ENCODE data around the gene RAB40AL.
"Not testable (repeated sequence)": the region's sequence is repeated elsewhere in the genome, so short reads cannot be mapped to it uniquely, and the experiment has no call there.

RAB40AL gene

GRCh38 chrX:102968216-102968615 lies 31.1 kb downstream of the RAB40AL start:
- Histone ChIP-seq H3K9me3 (ENCODE audit: control insufficient read depth, insufficient read depth, low read length) (no peaks in the 10 kb centered on the region), H3K4me2 (ENCODE audit: low read length) (no peak overlapping the region), H3K27me3 (ENCODE audit: control insufficient read depth, low read length) (no peaks in the 10 kb centered on the region), H3K4me3 (ENCODE audit: low read length) (no peak overlapping the region), H3K36me3 (ENCODE audit: control insufficient read depth, low read length) (no peaks in the 10 kb centered on the region), H3K9me2 (replicated peaks; ENCODE audit: control insufficient read depth, low read length) (no peaks in the 10 kb centered on the region), H3K27ac (ENCODE audit: low read depth, low read length) (no peak overlapping the region), H4K20me1 (ENCODE audit: control insufficient read depth, insufficient read depth, low read depth, low read length) (no peaks in the 10 kb centered on the region), H3F3A (ENCODE audit: control insufficient read depth, insufficient read depth) (no peaks in the 10 kb centered on the region), H3K4me1 (ENCODE audit: control insufficient read depth, low read length) (no peaks in the 10 kb centered on the region), H3K79me2 (ENCODE audit: control insufficient read depth, low read length) (no peaks in the 10 kb centered on the region)
- TF ChIP-seq, protein P1, sequence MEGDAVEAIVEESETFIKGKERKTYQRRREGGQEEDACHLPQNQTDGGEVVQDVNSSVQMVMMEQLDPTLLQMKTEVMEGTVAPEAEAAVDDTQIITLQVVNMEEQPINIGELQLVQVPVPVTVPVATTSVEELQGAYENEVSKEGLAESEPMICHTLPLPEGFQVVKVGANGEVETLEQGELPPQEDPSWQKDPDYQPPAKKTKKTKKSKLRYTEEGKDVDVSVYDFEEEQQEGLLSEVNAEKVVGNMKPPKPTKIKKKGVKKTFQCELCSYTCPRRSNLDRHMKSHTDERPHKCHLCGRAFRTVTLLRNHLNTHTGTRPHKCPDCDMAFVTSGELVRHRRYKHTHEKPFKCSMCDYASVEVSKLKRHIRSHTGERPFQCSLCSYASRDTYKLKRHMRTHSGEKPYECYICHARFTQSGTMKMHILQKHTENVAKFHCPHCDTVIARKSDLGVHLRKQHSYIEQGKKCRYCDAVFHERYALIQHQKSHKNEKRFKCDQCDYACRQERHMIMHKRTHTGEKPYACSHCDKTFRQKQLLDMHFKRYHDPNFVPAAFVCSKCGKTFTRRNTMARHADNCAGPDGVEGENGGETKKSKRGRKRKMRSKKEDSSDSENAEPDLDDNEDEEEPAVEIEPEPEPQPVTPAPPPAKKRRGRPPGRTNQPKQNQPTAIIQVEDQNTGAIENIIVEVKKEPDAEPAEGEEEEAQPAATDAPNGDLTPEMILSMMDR (IDR thresholded peaks at IDR 0.05; ENCODE audit: low read depth, low read length, poor library complexity, severe bottlenecking), result no peak
- no peak for TF ChIP-seq EZH2phosphoT487 (IDR thresholded peaks at IDR 0.05; ENCODE audit: borderline replicate concordance, low read length)

GRCh38 chrX:102971536-102971935 lies 34.5 kb downstream of the RAB40AL start:
- not testable (repeated sequence) for H3K79me2 ChIP-seq (ENCODE audit: control insufficient read depth, low read length); H3K27ac ChIP-seq (ENCODE audit: low read depth, low read length); H3K36me3 ChIP-seq (ENCODE audit: control insufficient read depth, low read length); H3K4me3 ChIP-seq (ENCODE audit: low read length); H3K27me3 ChIP-seq (ENCODE audit: control insufficient read depth, low read length); H4K20me1 ChIP-seq (ENCODE audit: control insufficient read depth, insufficient read depth, low read depth, low read length); H3F3A ChIP-seq (ENCODE audit: control insufficient read depth, insufficient read depth); H3K4me2 ChIP-seq (ENCODE audit: low read length); H3K4me1 ChIP-seq (ENCODE audit: control insufficient read depth, low read length); H3K9me2 ChIP-seq (replicated peaks; ENCODE audit: control insufficient read depth, low read length); H3K9me3 ChIP-seq (ENCODE audit: control insufficient read depth, insufficient read depth, low read length)

DNA sequence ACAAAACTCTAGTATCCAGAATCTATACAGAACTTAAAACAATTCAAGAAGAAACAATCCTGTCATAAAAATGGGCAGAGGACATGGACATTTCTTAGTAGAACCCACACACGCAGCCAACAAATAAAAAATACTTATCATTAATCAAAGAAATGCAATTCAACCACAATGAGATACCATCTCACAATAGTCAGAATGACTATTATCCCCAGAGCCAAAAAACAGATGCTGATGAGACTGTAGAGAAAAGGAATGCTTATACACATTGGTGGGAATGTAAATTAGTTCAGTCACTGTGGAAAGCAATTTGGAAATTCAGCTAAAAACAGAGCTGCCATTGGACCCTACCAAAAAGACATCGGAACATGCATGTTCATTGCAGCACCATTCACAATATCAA lies 37.9 kb downstream of the RAB40AL start:
- Histone ChIP-seq H3K4me3 (ENCODE audit: low read length) (no peak overlapping the region), H3K27me3 (ENCODE audit: control insufficient read depth, low read length) (no peaks in the 10 kb centered on the region), H3K36me3 (ENCODE audit: control insufficient read depth, low read length) (no peaks in the 10 kb centered on the region), H3K9me3 (ENCODE audit: control insufficient read depth, insufficient read depth, low read length) (no peaks in the 10 kb centered on the region), H3K79me2 (ENCODE audit: control insufficient read depth, low read length) (no peaks in the 10 kb centered on the region), H3K4me1 (ENCODE audit: control insufficient read depth, low read length) (no peaks in the 10 kb centered on the region), H3F3A (ENCODE audit: control insufficient read depth, insufficient read depth) (no peaks in the 10 kb centered on the region), H3K27ac (ENCODE audit: low read depth, low read length) (no peak overlapping the region), H3K4me2 (ENCODE audit: low read length) (no peak overlapping the region), H3K9me2 (replicated peaks; ENCODE audit: control insufficient read depth, low read length) (no peaks in the 10 kb centered on the region), H4K20me1 (ENCODE audit: control insufficient read depth, insufficient read depth, low read depth, low read length) (no peaks in the 10 kb centered on the region)
- no peak for TF ChIP-seq EZH2phosphoT487 (IDR thresholded peaks at IDR 0.05; ENCODE audit: borderline replicate concordance, low read length)
- TF ChIP-seq, protein P1 (IDR thresholded peaks at IDR 0.05; ENCODE audit: low read depth, low read length, poor library complexity, severe bottlenecking), result no peak

GRCh38 chrX:102976286-102976685 lies 39.2 kb downstream of the RAB40AL start:
- Histone ChIP-seq H3K36me3 (ENCODE audit: control insufficient read depth, low read length) (no peaks in the 10 kb centered on the region), H3F3A (ENCODE audit: control insufficient read depth, insufficient read depth) (no peaks in the 10 kb centered on the region), H3K9me3 (ENCODE audit: control insufficient read depth, insufficient read depth, low read length) (no peaks in the 10 kb centered on the region), H3K4me1 (ENCODE audit: control insufficient read depth, low read length) (no peaks in the 10 kb centered on the region), H3K4me2 (ENCODE audit: low read length) (no peak overlapping the region), H3K27me3 (ENCODE audit: control insufficient read depth, low read length) (no peaks in the 10 kb centered on the region), H3K4me3 (ENCODE audit: low read length) (no peak overlapping the region), H3K9me2 (replicated peaks; ENCODE audit: control insufficient read depth, low read length) (no peaks in the 10 kb centered on the region), H4K20me1 (ENCODE audit: control insufficient read depth, insufficient read depth, low read depth, low read length) (no peaks in the 10 kb centered on the region), H3K27ac (ENCODE audit: low read depth, low read length) (no peak overlapping the region), H3K79me2 (ENCODE audit: control insufficient read depth, low read length) (no peaks in the 10 kb centered on the region)
- no peak for TF ChIP-seq EZH2phosphoT487 (IDR thresholded peaks at IDR 0.05; ENCODE audit: borderline replicate concordance, low read length)
- TF ChIP-seq, protein P1 (IDR thresholded peaks at IDR 0.05; ENCODE audit: low read depth, low read length, poor library complexity, severe bottlenecking), result no peak

All from DOHH2 (cell line).